Suprapubic skin (tissue), 4 donors: ENCODE measurements around the gene MLXIP.

Experiments
- EP300 ChIP-seq: sonication (generic); formaldehyde crosslinking; IDR thresholded peaks from one replicate; pipeline ENCODE4 v1.6.1; 2017; ENCODE audit warnings: antibody characterized with exemption
- POLR2A ChIP-seq, 2 donors: fragments of 450-650 bp; IDR thresholded peaks; one replicate each; pipeline ENCODE4 v1.6.1; 2017; ENCODE audit warnings: antibody characterized with exemption in 2 of 2, mild to moderate bottlenecking in 2 of 2, moderate library complexity in 2 of 2
- POLR2AphosphoS5 ChIP-seq, 3 donors: sonication (generic); formaldehyde crosslinking; IDR thresholded peaks; one replicate each; pipeline ENCODE4 v1.6.1; 2017; ENCODE audit warnings: antibody characterized with exemption in 3 of 3
- TF ChIP-seq, protein P1 (sequence below), 2 donors: fragments of 200-600 bp in 1 of 2; fragments of 450-650 bp in 1 of 2; sonication (generic) in 1 of 2; IDR thresholded peaks; one replicate each; pipeline ENCODE4 v1.5.1; 2016 to 2019; ENCODE audit warnings: antibody characterized with exemption in 2 of 2, mild to moderate bottlenecking in 1 of 2, moderate library complexity in 1 of 2

DNA sequence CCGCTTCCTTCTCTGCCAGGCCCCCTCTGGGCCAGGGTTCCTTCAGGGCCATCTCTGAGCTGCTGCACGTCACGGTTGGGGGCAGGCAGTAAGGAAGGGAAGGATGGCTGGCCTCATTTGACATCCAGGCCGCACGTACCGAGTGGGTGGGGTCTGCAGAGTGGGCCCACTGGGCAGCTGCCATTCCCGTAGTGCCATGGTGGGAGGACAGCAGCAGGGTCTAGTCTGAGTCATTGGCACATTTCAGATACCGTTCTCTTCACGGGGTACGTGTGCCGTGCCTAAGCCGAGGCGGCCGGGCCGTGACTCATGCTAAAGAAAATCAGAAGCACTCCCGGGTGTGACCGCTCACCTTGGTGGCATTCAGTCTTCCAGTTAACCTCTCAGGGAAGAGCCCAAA lies 51.6 kb downstream of the MLXIP start:
- TF ChIP-seq POLR2A (IDR thresholded peaks at IDR 0.05) = no peak
- TF ChIP-seq, protein P1, sequence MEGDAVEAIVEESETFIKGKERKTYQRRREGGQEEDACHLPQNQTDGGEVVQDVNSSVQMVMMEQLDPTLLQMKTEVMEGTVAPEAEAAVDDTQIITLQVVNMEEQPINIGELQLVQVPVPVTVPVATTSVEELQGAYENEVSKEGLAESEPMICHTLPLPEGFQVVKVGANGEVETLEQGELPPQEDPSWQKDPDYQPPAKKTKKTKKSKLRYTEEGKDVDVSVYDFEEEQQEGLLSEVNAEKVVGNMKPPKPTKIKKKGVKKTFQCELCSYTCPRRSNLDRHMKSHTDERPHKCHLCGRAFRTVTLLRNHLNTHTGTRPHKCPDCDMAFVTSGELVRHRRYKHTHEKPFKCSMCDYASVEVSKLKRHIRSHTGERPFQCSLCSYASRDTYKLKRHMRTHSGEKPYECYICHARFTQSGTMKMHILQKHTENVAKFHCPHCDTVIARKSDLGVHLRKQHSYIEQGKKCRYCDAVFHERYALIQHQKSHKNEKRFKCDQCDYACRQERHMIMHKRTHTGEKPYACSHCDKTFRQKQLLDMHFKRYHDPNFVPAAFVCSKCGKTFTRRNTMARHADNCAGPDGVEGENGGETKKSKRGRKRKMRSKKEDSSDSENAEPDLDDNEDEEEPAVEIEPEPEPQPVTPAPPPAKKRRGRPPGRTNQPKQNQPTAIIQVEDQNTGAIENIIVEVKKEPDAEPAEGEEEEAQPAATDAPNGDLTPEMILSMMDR (IDR thresholded peaks at IDR 0.05) = no peak
- TF ChIP-seq POLR2AphosphoS5 (IDR thresholded peaks at IDR 0.05) = no peak
- no peak for TF ChIP-seq EP300
